DMS 273 treated with DMSO at 0.1 percent for 48 hours (cell line): ENCODE data around the gene DIAPH3.
A peak's percentile ranks its signal among the peaks of the same experiment; 100 is the strongest.
"Not testable (repeated sequence)": the region's sequence is repeated elsewhere in the genome, so short reads cannot be mapped to it uniquely, and the experiment has no call there.

Source experiments
- DNase-seq: peaks from one replicate; lab custom pipeline; 2025; lab: John Stamatoyannopoulos, UW

DIAPH3 gene, protein sequence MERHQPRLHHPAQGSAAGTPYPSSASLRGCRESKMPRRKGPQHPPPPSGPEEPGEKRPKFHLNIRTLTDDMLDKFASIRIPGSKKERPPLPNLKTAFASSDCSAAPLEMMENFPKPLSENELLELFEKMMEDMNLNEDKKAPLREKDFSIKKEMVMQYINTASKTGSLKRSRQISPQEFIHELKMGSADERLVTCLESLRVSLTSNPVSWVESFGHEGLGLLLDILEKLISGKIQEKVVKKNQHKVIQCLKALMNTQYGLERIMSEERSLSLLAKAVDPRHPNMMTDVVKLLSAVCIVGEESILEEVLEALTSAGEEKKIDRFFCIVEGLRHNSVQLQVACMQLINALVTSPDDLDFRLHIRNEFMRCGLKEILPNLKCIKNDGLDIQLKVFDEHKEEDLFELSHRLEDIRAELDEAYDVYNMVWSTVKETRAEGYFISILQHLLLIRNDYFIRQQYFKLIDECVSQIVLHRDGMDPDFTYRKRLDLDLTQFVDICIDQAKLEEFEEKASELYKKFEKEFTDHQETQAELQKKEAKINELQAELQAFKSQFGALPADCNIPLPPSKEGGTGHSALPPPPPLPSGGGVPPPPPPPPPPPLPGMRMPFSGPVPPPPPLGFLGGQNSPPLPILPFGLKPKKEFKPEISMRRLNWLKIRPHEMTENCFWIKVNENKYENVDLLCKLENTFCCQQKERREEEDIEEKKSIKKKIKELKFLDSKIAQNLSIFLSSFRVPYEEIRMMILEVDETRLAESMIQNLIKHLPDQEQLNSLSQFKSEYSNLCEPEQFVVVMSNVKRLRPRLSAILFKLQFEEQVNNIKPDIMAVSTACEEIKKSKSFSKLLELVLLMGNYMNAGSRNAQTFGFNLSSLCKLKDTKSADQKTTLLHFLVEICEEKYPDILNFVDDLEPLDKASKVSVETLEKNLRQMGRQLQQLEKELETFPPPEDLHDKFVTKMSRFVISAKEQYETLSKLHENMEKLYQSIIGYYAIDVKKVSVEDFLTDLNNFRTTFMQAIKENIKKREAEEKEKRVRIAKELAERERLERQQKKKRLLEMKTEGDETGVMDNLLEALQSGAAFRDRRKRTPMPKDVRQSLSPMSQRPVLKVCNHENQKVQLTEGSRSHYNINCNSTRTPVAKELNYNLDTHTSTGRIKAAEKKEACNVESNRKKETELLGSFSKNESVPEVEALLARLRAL

DNA sequence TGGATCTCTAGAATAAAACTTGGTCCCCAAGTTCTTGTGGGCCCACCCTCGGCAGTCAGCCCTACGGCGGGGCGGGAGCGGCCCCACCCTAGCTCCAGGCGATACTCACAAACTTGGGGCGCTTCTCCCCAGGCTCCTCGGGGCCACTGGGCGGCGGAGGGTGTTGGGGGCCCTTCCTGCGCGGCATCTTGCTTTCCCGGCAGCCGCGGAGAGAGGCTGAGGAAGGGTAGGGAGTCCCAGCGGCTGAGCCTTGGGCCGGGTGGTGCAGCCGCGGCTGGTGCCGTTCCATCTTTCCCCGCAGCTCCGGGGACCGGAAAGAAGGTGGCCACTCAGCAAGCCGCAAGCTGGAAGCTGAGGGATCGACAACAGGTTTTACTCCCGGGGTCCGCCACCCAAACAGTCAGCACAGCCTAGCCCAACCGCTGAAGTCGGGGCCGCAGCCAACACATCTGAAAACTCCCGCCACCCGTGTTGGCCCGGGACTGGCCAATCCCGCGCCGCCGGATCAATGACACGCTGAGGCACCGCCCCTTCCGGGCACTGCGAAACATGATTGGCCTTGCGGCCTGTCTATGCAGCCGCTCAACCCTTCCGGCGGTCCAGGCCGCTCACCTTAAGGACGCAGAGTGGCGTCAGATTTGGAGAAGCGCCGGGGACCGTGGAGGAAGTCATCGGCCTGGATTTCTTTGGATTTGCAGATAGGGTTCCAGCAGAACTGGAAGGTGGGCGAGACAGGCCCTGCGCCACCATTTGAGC is at the start of gene DIAPH3:
Gene DIAPH3 (minus strand): TSS at position 451 of the 756 bp plus-strand sequence. CDS start 162 bp downstream, at position 289.
- DNase-seq = peak; percentile 75

DNA sequence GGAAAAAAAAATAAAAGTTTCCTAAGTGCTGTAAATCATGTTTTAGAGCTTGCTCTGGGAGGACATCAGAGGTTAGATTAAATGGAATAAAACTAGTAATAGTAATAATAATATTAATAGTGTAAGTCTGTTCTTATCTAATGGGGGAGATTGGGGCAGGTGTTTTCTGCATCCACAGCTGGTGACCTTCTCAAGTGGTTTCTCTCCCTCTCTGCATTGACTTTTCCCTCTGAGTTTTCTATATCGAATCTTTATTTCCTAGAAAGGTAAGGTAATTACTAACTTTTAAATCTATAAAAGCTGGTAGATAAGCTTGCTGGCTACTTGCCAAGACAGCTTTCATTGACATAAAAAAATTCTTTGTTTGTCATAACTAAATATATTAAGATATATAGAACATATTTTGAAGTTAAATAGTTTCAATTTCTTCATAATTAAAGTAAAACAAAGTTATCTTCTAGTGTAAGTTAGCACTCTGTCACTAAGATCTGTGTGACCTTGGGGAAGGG is 49.6 kb upstream of the DIAPH3 start:
- no peak for DNase-seq

DNA sequence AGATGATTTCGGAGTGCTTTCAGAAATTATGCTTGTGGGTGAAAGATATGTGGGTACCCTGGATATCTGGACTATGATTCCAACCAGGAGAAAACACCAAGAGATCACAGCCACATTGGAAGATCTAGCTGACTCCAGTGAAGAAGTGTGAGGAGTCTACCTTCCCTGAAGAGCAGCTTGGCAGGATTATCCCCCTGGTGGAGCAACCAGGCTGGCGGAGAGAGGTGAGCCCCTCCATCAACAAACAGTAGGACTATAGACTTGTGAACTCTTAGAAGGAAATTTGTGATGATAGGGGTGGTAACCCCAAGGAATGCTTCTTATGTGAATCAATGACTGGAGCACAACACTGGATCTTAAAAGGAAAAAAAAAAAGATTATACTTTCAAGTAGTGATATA is 47.8 kb upstream of the DIAPH3 start:
- no peak for DNase-seq

DNA sequence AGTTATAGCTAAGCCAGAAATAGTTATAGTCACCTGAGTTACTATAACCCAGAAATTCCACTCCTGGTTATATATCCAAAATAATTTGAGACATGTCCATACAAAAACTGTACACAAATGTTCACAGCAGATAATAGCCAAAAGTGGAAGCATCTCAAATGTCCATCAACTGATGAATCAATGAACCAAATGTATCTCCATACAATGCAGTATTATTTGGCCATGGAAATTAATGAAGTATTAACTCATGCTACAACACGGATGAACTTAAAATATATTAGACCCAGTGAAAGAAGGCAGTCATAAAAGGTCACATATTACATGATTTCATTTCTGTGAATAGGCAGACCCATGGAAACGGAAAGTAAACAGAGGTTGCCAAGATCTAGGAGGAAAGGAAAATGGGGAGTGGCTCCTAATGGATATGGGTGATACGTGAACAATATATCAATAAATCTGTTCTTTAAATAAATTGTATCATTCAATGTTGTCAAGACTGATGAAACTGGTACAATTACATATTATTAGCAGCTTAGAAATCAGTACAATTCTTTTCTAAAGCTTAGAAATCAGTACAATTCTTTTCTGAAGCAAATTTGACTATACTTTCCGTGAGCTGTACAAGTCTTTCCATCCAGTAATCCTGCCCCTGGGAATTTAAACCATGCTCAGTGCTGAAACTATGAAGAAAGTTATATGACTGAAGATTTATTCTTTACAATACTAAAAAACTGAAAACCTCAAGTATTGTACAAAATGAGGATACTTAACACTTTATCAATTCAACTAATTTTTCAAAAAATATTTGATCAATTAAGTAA is 47.0 kb upstream of the DIAPH3 start:
- no peak for DNase-seq

DNA sequence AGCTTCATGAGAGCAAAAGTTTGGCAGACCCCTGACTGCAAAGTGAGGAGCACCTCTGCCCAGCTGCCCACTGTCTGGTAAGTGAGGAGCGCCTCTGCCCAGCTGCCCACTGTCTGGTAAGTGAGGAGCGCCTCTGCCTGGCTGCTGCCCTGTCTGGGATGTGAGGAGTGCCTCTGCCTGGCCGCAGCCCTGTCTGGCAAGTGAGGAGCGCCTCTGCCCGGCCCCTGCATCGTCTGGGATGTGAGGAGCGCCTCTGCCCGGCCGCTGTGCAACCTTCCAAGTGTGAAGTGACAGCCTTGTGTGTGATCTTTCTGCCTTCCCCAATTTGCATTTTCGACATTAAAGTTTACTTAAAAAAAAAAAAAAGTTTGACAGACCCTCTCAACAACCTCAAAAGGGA is 41.8 kb upstream of the DIAPH3 start:
- not testable (repeated sequence) for DNase-seq

DNA sequence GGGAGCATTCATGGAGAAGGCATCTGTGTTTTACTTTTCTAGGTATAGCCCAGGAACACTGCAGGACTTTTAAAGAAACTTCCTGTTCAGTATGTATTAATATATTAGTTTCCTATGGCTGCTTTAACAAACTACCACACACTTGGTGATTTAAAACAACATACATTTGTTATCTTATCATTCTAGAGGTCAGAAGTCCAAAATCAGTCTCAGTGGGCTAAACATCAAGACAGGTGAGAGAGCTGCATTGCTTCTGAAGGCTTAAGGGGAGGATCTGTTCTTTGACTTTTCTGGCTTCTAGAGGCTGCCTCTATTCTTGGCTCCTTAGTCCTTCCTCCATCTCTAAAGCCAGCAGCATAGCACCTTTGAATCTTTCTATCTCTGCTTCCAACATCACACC is 37.6 kb upstream of the DIAPH3 start:
- no peak for DNase-seq

DNA sequence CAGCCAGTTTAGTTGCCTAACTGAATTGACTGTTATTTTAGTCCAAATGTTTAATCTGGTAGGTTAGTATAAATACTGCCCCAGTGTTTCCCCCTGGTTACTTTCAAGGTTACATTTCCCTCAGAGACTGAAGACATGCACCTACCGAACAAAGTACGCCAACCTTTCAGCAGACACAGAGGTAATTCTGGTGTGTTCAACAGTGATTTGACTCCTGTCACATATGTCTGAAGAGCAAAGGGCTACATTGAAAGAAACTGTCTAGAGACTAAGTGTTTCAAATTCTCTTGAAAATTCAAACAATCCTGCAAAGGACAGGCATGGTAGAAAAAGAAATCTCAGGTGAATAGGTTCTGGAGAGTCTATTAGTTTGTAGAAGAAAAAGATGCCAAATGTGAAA is 32.2 kb upstream of the DIAPH3 start:
- not testable (repeated sequence) for DNase-seq

DNA sequence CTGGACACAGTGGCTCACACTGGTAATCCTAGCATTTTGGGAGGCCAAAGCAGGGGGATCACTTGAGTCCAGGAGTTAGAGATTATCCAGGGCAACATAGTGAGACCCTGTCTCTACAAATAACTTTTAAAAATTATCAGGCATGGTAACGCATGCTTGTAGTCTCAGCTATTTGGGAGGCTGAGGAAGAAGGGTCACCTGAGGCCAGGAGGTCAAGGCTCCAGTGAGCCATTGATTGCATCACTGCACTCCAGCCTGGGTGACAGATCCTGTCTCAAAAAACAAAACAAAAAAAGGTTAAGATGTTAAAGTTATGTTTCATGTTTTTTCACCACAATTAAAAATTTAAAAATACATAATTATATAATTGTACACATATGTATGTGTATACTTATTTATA is 19.2 kb upstream of the DIAPH3 start:
- no peak for DNase-seq

DNA sequence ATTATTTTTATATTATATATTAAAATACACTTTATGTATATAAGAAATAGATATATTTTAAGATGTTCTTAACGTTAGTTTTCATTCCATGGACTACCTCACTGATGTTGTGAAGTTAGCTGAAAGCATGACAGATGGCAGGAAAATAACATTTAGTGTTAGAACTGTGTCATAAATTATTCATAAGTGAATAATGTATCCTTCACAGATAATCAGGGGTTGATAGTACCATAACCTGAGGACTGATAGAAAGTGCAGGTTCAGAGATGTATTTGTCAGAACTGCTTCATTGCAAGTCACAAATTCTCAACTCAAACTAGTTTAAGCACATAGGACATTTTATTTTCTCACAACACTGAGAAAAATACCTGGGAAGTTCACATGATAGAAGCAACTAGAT is 14.6 kb upstream of the DIAPH3 start:
- peak; percentile 43 for DNase-seq

DNA sequence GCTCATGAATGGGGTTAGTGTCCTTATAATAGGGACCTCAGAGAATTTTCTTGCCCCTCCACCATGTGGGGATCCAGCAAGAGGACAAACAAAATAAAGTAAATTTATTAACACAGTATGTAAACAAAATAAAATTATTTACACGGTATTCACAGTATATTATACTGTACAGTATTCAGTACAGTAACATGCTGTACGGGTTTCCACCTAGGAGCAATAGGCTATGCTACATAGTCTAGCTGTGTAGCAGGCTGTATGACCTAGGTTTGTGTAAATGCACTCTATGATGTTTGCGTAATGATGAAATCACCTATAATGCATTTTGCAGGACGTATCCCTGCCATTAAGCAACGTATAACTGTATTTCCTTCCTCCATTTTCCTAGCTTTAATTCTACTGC is 11.8 kb upstream of the DIAPH3 start:
- DNase-seq = no peak

DNA sequence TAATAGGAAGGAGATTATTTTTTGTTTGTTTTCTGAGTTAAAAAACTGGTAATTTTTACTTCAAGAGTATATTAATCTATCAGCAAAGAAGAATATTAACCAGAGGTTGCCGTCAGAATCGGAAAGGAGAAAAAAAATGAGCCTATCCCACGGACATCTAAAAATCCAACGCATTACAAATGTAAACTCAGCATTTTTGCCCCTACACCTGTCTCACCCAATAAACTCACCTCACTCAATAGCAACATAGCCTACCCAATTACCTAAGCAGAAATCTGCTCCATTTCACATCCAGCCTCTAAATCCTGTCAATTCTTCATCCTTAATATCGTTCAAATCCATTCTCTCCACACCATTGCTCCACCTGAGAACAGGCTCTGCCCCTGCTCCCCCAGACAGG is 10.4 kb upstream of the DIAPH3 start:
- no peak for DNase-seq

DNA sequence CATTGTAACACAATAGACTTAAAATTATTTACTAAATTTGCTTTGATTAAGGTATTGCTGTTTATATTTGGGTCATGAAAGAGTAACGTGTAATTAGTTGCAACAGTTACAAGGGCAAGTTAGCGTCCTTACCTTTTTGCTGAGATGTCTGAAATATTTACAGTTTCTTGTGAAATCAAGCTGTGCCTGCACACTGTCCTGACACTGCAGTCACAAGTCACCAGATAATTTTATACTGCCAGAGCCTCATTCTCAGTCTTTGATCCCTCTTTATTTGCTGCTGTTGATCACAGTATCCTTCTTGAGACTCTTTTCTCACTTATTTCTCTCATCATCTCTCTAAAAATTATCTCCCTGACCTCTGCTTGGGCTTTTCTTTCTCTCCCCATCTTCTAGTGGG is 8.4 kb upstream of the DIAPH3 start:
- DNase-seq = no peak

DNA sequence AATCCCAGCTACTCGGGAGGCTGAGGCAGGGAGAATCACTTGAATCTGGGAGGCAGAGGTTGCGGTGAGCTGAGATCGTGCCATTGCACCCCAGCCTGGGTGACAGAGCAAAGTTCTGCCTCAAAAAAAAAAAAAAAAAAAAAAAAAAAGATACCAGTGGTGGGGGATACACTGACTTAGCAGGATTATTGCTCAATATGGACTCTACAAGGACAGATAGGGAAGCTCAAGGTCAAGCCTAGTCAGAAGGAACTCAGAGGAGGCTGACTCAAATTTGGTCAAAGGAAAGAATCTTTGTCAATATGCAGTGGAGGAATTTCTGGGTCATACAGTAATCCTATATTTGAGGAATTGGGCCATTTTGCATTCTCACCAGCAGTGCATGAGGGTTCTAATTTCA is 6.7 kb upstream of the DIAPH3 start:
- DNase-seq = no peak

DNA sequence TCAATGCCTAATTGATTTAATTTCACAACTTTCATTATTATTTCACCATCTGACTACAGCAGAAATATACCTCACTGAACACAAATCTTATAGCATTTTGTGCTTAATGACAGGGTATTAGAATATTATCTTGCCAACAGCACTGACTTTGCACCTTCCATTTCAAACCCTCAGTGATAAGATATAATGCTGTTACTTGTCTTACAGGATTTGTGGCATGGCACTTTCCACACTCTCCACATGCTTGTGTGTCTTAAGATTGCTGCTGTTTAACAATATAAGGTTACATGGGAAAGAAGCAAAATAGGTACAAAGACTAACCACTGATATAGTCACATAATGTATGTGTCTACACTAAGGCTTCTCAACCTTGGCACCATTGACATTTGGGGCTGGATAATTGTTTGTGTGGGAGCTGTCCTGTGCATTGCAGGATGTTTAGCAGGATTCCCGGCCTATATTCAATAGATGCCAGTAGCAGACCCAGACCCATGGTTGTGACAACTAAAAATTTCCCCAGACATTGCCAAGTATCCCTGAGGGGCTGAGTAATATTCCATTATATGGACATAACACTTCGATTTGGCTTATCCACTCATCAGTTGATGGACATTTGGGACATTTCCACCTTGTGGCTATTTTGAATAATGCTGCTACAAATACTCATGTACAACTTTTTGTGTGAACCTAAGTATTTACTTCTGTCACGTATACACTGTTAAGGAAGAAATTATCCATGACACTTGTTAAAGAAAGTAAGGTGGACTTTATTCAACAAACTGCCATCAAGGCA is 5.7 kb upstream of the DIAPH3 start:
- no peak for DNase-seq

DNA sequence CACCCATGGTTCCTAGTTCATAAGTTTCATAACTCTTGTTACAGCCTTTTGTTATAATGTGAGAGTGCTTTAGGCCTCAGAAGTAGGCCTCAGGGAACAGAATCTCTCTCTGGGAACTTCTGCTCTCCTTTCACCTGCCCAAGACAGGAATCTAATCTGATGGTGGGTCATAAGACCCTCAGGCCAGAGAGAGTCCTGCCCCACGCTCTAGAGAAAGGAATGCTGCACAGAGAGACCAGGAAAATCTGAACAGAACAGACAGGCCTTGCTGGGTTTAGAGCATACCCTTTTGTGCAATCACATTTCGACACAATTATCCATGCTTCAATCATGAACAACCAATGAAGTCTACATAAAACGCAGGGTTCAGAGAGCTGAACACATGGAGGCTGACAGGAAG is 3.4 kb upstream of the DIAPH3 start:
- no peak for DNase-seq

DNA sequence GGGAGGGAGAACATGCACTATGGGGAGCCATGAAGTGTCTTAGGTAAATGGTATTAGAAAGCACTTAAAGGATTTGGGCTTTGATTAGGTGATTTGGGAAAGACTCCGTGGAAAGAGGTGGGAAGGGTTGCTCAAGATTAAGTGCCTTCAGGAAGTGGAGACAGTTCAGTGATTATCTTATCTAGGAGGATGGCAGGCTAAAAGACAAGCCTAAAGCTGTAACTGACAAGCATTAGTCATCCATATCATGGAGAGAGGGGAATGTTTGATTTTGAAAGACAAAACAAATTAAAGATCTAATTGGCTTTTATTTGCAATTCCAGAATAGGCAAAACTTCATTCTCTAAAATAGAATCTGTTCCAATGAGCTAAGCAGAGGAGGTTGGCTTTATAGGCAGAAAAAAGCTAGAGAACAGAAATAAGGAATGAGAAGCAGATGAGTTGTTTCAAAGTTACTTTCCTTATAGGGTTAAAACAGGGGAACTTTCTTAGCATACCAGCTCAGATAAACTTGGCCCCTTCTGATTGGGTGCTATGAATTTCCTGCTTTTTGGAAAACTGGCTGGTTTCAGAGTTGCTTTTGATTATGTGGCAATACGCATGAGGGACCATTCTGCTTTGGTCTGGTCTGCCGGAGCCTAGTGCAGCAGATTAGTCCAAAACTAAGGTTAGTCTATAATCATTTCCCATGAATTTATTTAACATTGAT is 1.8 kb upstream of the DIAPH3 start:
- no peak for DNase-seq

DNA sequence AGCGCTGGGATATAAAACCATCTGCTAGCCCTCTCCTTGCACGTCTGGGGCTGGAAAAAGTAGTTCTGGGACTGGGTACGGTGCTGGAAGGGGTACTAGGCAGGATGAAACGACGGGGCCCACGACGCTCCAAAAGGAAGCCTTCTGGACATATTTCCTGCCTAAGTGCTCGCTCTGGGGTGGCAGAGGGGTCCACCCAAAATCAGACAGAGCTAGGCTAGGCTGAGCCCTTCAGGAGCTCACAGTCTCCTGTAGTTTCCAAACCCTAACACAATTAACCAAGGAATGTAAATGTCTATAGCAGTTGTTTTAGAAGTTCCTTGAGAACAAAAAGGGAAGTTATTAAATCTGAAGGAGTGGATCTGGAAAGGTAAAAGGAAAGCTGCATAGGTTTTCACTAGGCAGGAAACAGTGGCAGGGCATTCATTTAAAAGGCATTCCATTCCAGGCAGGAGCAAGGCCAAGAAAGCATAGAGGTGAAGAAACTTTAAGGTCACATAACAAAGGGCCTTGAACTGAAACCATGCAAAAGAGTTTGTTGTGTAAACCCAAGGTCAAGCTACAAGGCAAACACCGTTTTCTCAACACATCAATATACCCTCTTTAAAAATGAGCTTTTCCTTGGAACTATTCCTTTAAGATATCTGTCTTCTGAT is 634 bp upstream of the DIAPH3 start:
- DNase-seq = no peak

DNA sequence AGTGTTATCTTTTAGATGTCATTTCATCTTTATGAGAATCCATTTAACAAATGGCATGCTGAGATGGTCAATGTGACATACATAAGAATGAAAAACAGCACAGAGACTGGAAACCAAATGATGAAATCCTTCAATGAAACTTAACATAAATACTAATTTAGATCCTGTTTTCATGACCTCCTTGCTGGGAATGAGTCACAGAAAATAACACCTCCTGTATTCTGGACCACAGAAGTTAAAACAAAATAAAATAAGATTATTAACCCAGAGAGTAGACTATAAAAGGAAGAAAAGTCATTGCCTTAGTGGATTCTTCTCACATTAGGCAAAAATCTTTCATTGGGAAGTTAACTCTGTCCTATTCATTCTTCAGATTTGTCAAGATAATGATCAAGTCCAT is 1.6 kb downstream of the DIAPH3 start:
- no peak for DNase-seq

DNA sequence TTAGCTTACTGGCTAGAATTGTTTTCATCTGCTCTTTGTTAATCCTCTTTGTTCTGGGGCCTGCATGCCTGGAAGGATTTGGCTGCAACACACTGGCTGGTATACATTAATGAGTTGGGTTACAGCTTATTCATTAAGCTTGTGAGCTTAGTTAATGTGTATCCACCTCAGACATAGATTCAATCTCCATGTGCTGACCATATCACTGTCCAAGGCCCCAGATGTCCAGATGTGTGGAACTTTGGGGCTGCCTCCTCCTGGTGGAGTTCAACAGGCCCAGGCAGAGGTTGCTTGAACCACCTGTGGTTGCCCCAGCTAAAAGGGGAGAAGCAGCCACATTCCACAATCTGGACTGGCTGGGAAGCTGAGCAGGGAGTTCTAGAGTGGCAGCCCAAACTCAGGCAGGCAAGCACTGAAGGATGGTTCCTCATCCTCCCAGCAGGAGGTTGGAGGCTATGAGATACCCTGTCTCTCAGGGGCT is 5.4 kb downstream of the DIAPH3 start:
- DNase-seq = no peak
